GOT3 (cell line): Measurements from ENCODE around the gene GRID1.
"Not testable (repeated sequence)": the region's sequence is repeated elsewhere in the genome, so short reads cannot be mapped to it uniquely, and the experiment has no call there.

ENCODE experiments used
- DNase-seq: peaks from one replicate; lab custom pipeline; 2025; ENCODE audit warnings: mixed read lengths; lab: John Stamatoyannopoulos, UW

Gene GRID1

GRCh38 chr10:85868627-85869499, 497.7 kb downstream of the GRID1 start:
- no peak for DNase-seq

GRCh38 chr10:85864868-85865526, 501.6 kb downstream of the GRID1 start:
- no peak for DNase-seq

GRCh38 chr10:85864173-85864549, 502.4 kb downstream of the GRID1 start:
- no peak for DNase-seq

- DNase-seq: no peak
Observed at GRCh38 chr10:85863301-85864172, 503.1 kb downstream of the GRID1 start.

- DNase-seq: no peak
Observed at GRCh38 chr10:85862771-85863170, 503.8 kb downstream of the GRID1 start.

GRCh38 chr10:85861513-85862197, 504.9 kb downstream of the GRID1 start:
- no peak for DNase-seq

- no peak for DNase-seq
Observed at GRCh38 chr10:85859859-85860258, 506.7 kb downstream of the GRID1 start.

GRCh38 chr10:85858776-85859515, 507.6 kb downstream of the GRID1 start:
- no peak for DNase-seq

GRCh38 chr10:85857791-85858190, 508.8 kb downstream of the GRID1 start:
- DNase-seq: no peak

GRCh38 chr10:85857305-85857704, 509.3 kb downstream of the GRID1 start:
- no peak for DNase-seq

- no peak for DNase-seq
Observed at GRCh38 chr10:85851934-85852333, 514.7 kb downstream of the GRID1 start.

- DNase-seq: no peak
Observed at GRCh38 chr10:85851325-85851724, 515.3 kb downstream of the GRID1 start.

GRCh38 chr10:85850736-85851135, 515.9 kb downstream of the GRID1 start:
- no peak for DNase-seq

GRCh38 chr10:85849315-85849714, 517.3 kb downstream of the GRID1 start:
- no peak for DNase-seq

GRCh38 chr10:85848756-85849155, 517.8 kb downstream of the GRID1 start:
- no peak for DNase-seq

GRCh38 chr10:85847085-85847484, 519.5 kb downstream of the GRID1 start:
- DNase-seq: no peak

- not testable (repeated sequence) for DNase-seq
Observed at GRCh38 chr10:85838660-85839059, 527.9 kb downstream of the GRID1 start.

GRCh38 chr10:85832988-85833387, 533.6 kb downstream of the GRID1 start:
- DNase-seq: no peak

GRCh38 chr10:85831422-85831821, 535.2 kb downstream of the GRID1 start:
- DNase-seq: no peak

- no peak for DNase-seq
Observed at GRCh38 chr10:85826377-85826776, 540.2 kb downstream of the GRID1 start.

- DNase-seq: no peak
Observed at GRCh38 chr10:85811405-85811804, 555.2 kb downstream of the GRID1 start.
